GM13977 (cell line): ENCODE measurements around the gene LSM14B.

Experiments
- DNase-seq: peaks from one replicate; pipeline ENCODE4 v3.0.0; 2012; ENCODE audit warnings: low spot score
- in situ Hi-C: fragments of 300-500 bp; cut with MboI; formaldehyde crosslinking; loops from one replicate; pipeline ENCODE4 v1.12.0; 2022; ENCODE audit warnings: low sequenced_read_pairs, low pct_unique_long_range_greater_than_20kb, mixed read lengths, inconsistent platforms; ENCODE audit not compliant: unreplicated experiment
- TF ChIP-seq, protein P1 (sequence below): IDR thresholded peaks from 2 replicates; pipeline ENCODE4 v1.5.1; 2012; ENCODE audit warnings: mild to moderate bottlenecking, control low read depth; ENCODE audit not compliant: insufficient read depth; ENCODE audit errors: extremely low read depth, missing control alignments

LSM14B gene

DNA sequence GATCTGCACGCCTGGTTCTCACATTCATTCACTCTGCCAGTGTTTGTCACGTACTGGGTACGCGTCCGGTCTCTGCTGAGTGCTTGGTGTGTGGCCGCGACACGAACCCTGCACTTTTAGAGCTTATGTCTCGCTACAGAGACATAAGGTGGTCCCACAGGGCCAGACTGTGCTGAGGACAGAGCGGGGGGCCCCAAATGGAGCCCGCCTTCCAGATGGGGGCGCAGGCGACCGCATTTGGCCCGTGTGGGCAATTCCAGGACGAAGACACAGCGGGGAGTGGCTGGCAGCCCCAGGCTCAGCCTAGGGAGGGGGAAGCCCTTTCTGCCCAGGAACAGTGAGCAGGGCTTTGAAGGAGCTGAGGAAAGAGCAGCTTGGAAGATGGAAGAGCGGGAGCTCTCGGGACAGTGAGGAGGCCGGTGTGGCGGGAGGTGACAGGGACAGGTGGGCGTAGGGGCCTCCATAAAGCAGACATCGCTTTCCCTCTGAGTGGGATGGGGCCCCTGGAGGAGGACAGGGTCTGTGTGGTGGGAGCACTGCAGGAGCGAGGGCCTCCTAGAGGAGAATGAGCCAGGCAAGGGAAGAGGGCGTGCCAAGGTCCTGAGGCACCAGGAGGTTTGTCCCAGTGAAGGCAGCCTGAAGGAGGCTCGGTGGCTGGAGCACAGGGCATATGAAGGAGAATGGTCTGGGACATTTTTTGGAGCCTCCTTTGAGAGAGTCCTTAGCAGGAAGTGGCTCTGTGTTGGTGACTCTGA, 52.8 kb downstream of the LSM14B start:
- in situ Hi-C loops, result no loop called here
- no peak for DNase-seq
- TF ChIP-seq, protein P1, sequence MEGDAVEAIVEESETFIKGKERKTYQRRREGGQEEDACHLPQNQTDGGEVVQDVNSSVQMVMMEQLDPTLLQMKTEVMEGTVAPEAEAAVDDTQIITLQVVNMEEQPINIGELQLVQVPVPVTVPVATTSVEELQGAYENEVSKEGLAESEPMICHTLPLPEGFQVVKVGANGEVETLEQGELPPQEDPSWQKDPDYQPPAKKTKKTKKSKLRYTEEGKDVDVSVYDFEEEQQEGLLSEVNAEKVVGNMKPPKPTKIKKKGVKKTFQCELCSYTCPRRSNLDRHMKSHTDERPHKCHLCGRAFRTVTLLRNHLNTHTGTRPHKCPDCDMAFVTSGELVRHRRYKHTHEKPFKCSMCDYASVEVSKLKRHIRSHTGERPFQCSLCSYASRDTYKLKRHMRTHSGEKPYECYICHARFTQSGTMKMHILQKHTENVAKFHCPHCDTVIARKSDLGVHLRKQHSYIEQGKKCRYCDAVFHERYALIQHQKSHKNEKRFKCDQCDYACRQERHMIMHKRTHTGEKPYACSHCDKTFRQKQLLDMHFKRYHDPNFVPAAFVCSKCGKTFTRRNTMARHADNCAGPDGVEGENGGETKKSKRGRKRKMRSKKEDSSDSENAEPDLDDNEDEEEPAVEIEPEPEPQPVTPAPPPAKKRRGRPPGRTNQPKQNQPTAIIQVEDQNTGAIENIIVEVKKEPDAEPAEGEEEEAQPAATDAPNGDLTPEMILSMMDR, result no peak

DNA sequence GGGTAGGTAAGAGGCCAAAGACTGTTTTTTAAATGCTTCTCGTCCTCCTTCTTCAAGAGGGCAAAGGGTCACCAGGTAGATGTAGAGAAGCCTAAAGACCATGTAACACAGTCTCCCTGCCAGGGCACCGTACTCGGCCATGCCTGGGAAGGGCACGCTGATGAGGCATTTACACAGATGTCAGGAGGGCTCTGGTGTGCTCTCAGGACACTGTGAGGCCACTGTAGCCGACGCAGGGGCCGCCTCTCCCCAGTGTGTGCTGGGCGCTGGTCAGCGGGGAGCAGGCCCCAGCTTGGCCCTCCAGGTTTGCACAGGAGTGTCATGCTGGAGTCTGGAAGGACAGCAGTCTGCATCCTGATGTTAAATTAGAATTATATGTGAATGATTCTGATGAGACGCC, 53.4 kb downstream of the LSM14B start:
- in situ Hi-C loops, result no loop called here
- TF ChIP-seq, protein P1, result no peak
- DNase-seq, result no peak

DNA sequence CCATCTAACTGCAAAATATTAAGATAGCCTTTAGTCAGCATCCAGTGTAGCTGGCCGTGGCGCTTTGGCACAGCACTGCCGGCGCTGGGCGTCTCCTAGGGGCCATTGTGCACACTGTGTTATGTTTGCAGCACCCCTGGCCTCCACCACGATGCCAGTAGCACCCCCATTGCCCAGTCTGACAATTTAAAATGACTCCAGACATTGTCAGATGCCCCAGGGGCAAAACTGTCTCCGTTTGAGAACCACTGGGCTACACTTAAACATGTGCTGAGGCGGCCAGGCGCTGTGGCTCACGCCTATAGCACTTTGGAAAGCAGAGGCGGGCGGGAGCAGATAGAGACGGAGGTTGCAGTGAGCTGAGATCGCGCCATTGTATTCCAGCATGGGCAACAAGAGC, 54.6 kb downstream of the LSM14B start:
- in situ Hi-C loops, result no loop called here
- TF ChIP-seq, protein P1, result no peak
- no peak for DNase-seq

DNA sequence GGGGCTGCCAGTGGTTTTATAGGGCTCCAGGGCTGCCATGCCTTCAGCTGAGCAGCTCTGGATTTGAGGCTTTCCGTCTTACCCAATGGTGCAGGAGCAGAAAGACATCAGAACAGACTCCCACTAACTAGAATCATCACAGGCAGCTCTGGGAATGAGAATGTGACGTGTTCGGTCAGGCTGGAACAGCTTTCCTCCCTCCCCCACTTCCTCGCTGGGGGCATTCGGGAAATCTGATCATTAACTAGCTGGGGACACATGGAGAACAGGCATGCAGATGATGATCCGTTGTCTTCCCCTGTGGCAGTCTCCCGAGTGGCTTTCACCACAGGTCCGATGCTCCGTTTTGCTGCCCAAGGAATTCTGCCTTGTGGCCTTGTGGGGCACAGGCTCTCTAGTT, 55.0 kb downstream of the LSM14B start:
- in situ Hi-C loops, result no loop called here
- TF ChIP-seq, protein P1, result no peak
- DNase-seq, result no peak

DNA sequence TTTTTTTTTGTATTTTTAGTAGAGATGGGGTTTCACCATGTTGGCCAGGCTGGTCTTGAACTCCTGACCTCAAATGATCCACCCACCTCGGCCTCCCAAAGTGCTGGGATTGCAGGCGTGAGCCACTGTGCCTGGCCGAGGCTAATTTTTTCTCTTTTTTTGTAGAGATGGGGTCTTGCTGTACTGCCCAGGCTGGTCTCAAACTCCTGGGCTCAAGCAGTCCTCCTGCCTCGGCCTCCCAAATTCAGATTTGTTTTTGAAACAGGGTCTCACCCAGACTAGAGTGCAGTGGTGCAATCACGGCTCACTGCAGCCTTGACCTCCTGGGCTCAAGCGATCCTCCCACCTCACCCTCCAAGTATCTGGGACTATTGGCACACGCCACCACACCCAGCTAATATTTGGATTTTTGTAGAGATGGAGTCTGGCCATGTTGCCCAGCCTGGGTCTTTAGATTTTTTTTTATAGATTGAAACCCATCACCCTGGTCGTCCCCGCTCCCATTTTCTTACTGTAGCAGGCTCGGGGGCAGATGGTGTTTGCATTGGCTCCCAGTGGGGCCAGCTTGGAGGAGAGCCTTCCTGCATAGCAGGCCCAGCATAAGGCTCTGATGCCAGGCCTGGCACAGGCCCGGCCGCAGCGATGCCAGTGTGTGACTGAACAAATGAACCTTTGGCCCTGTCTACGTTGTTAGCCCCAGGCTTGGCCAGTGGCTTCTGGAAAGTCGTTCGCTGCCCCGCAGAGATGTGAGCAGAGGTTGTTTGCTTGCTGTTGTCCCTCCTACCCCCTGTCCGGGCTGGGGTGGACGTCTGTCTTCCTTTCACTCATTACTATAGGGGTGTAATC, 56.3 kb downstream of the LSM14B start:
- in situ Hi-C loops, result no loop called here
- TF ChIP-seq, protein P1, result no peak
- no peak for DNase-seq

DNA sequence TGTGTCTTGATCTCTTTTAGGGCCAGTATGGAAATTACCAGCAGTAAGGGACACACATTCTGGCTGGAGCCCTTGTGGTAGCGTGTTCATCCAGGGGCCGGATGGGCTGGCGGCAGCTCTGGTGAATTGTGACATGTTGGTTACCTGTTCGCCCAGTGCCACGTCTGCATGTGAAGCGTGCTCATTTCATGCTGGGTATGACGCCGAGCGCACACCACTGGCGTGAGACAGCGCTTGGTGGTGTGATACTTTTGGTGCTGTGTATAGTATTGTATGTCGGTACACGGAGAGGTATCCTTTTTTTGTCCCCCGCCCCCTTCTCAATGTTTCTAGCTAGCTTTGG, 56.9 kb downstream of the LSM14B start:
- DNase-seq, result no peak
- in situ Hi-C loops, result no loop called here
- TF ChIP-seq, protein P1, result no peak
